WTC11 (cell line): ENCODE results near the gene TMEM52. TPM values are rescaled to one million over a fixed set of nuclear protein-coding genes. Genes with fewer than 3 reads are reported as not detected.

Source experiments
- ATAC-seq: fragments of 200-7000 bp; cut with Tn5 transposase; 2 replicates; pipeline ENCODE4 v1.10.0; 2021; ENCODE audit warnings: mild to moderate bottlenecking, moderate library complexity
- CTCF ChIA-PET: fragments of 300-600 bp; sonication (Branson Sonifier 250); formaldehyde crosslinking; loops from one replicate; lab custom pipeline; 2021; ENCODE audit warnings: antibody characterized with exemption; lab: Charles Lee
- POLR2A ChIA-PET: fragments of 350-600 bp; sonication (Branson Sonifier 250); formaldehyde crosslinking; loops from one replicate; lab custom pipeline; 2021; ENCODE audit warnings: antibody characterized with exemption; lab: Charles Lee
- DNase-seq: peaks from one replicate; pipeline ENCODE4 v3.0.0; 2021; ENCODE audit warnings: low spot score
- H3K27ac Mint-ChIP-seq: 2 replicates; pipeline ENCODE4 v1.8.0; 2021; ENCODE audit warnings: mixed read lengths
- H3K27me3 Mint-ChIP-seq: 2 replicates; pipeline ENCODE4 v1.8.0; 2021; ENCODE audit warnings: low read depth, mild to moderate bottlenecking, moderate library complexity, mixed read lengths
- H3K36me3 Mint-ChIP-seq: 2 replicates; pipeline ENCODE4 v1.8.0; 2021; ENCODE audit warnings: mixed read lengths
- H3K4me1 Mint-ChIP-seq: 2 replicates; pipeline ENCODE4 v1.8.0; 2022; ENCODE audit warnings: mixed read lengths
- H3K4me3 Mint-ChIP-seq: 2 replicates; pipeline ENCODE4 v1.8.0; 2021; ENCODE audit warnings: mild to moderate bottlenecking, moderate library complexity, mixed read lengths
- H3K9me3 Mint-ChIP-seq: 2 replicates; pipeline ENCODE4 v1.8.0; 2021; ENCODE audit warnings: mixed read lengths
- ATF6 ChIP-seq: sonication (generic); formaldehyde crosslinking; IDR thresholded peaks from 2 replicates; pipeline ENCODE4 v1.8.1; 2023; ENCODE audit warnings: mild to moderate bottlenecking, missing genetic modification reagents
- CREB1 ChIP-seq: sonication (generic); formaldehyde crosslinking; IDR thresholded peaks from 2 replicates; pipeline ENCODE4 v1.8.0; 2023; ENCODE audit warnings: mild to moderate bottlenecking, missing genetic modification reagents
- E2F5 ChIP-seq: sonication (generic); formaldehyde crosslinking; IDR thresholded peaks from 2 replicates; pipeline ENCODE4 v1.8.1; 2022; ENCODE audit warnings: mild to moderate bottlenecking, moderate library complexity, missing genetic modification reagents
- FOXJ3 ChIP-seq: sonication (generic); formaldehyde crosslinking; IDR thresholded peaks from 2 replicates; pipeline ENCODE4 v1.9.0; 2021; ENCODE audit warnings: missing genetic modification reagents, mild to moderate bottlenecking, borderline replicate concordance
- FOXP1 ChIP-seq: sonication (generic); formaldehyde crosslinking; IDR thresholded peaks from 2 replicates; pipeline ENCODE4 v1.8.0; 2022; ENCODE audit warnings: missing genetic modification reagents, mild to moderate bottlenecking, moderate library complexity, borderline replicate concordance
- GABPB1 ChIP-seq: sonication (generic); formaldehyde crosslinking; IDR thresholded peaks from 2 replicates; pipeline ENCODE4 v1.8.1; 2023; ENCODE audit warnings: mild to moderate bottlenecking, missing genetic modification reagents
- GRHL2 ChIP-seq: fragments of 250-450 bp; sonication (Bioruptor Pico); IDR thresholded peaks from 2 replicates; pipeline ENCODE4 v1.8.0; 2022; ENCODE audit warnings: mild to moderate bottlenecking, moderate library complexity; ENCODE audit not compliant: insufficient replicate concordance, severe bottlenecking
- GTF2I ChIP-seq: fragments of 250-450 bp; sonication (Bioruptor Pico); conservative IDR thresholded peaks from 2 replicates; pipeline ENCODE4 v1.4.0; 2021; ENCODE audit warnings: mild to moderate bottlenecking
- HMGXB4 ChIP-seq: sonication (generic); formaldehyde crosslinking; IDR thresholded peaks from 2 replicates; pipeline ENCODE4 v1.8.1; 2023; ENCODE audit warnings: mild to moderate bottlenecking, moderate library complexity, missing genetic modification reagents
- JUN ChIP-seq: sonication (generic); formaldehyde crosslinking; IDR thresholded peaks from 2 replicates; pipeline ENCODE4 v1.8.0; 2023; ENCODE audit warnings: mild to moderate bottlenecking, missing genetic modification reagents
- MXD4 ChIP-seq: fragments of 250-450 bp; sonication (Bioruptor Pico); IDR thresholded peaks from 2 replicates; pipeline ENCODE4 v1.8.0; 2021; ENCODE audit warnings: mild to moderate bottlenecking, moderate library complexity, borderline replicate concordance
- SMAD3 ChIP-seq: sonication (generic); formaldehyde crosslinking; IDR thresholded peaks from 2 replicates; pipeline ENCODE4 v1.8.0; 2022; ENCODE audit warnings: missing genetic modification reagents, mild to moderate bottlenecking, borderline replicate concordance
- SOX15 ChIP-seq: fragments of 250-450 bp; sonication (Bioruptor Pico); IDR thresholded peaks from 2 replicates; pipeline ENCODE4 v1.9.0; 2021; ENCODE audit warnings: mild to moderate bottlenecking
- SP1 ChIP-seq: sonication (generic); formaldehyde crosslinking; conservative IDR thresholded peaks from 2 replicates; pipeline ENCODE4 v1.8.1; 2022; ENCODE audit warnings: missing genetic modification reagents
- TP53 ChIP-seq: sonication (generic); formaldehyde crosslinking; IDR thresholded peaks from 2 replicates; pipeline ENCODE4 v1.8.1; 2023; ENCODE audit warnings: mild to moderate bottlenecking, missing genetic modification reagents
- ZNF138 ChIP-seq: sonication (generic); formaldehyde crosslinking; conservative IDR thresholded peaks from 2 replicates; pipeline ENCODE4 v1.8.1; 2022; ENCODE audit warnings: mild to moderate bottlenecking, moderate library complexity, missing genetic modification reagents
- ZNF317 ChIP-seq: sonication (generic); formaldehyde crosslinking; IDR thresholded peaks from 2 replicates; pipeline ENCODE4 v1.8.1; 2023; ENCODE audit warnings: low read depth, mild to moderate bottlenecking, moderate library complexity, missing genetic modification reagents, borderline replicate concordance
- ZNF396 ChIP-seq: fragments of 250-450 bp; sonication (Bioruptor Pico); IDR thresholded peaks from 2 replicates; pipeline ENCODE4 v1.8.0; 2021; ENCODE audit warnings: mild to moderate bottlenecking, moderate library complexity, borderline replicate concordance
- ZNF532 ChIP-seq: fragments of 250-450 bp; sonication (Bioruptor Pico); IDR thresholded peaks from 2 replicates; pipeline ENCODE4 v1.9.0; 2021; ENCODE audit warnings: mild to moderate bottlenecking, borderline replicate concordance
- ZNF671 ChIP-seq: fragments of 250-450 bp; sonication (Bioruptor Pico); IDR thresholded peaks from 2 replicates; pipeline ENCODE4 v1.8.0; 2021; ENCODE audit warnings: mild to moderate bottlenecking
- total RNA-seq: library from RNA; stranded (reverse); gene quantifications from 3 replicates; pipeline ENCODE4 v1.2.3, GENCODE V29; 2021
- TF ChIP-seq, protein P1 (sequence below): fragments of 250-450 bp; sonication (Bioruptor Pico); IDR thresholded peaks from 2 replicates; pipeline ENCODE4 v2.1.2; 2022; ENCODE audit warnings: mild to moderate bottlenecking, moderate library complexity
- TF ChIP-seq, protein P2 (sequence below): sonication (generic); formaldehyde crosslinking; IDR thresholded peaks from 2 replicates; pipeline ENCODE4 v1.8.1; 2022; ENCODE audit warnings: low read depth, missing genetic modification reagents, borderline replicate concordance
- TF ChIP-seq, protein P3 (sequence below): sonication (generic); formaldehyde crosslinking; IDR thresholded peaks from 2 replicates; pipeline ENCODE4 v1.8.1; 2022; ENCODE audit warnings: low read depth, mild to moderate bottlenecking, moderate library complexity, missing genetic modification reagents, borderline replicate concordance

The TMEM52 gene
- total RNA-seq, 1 experiment from 2014 or later, result 21.9 TPM

DNA sequence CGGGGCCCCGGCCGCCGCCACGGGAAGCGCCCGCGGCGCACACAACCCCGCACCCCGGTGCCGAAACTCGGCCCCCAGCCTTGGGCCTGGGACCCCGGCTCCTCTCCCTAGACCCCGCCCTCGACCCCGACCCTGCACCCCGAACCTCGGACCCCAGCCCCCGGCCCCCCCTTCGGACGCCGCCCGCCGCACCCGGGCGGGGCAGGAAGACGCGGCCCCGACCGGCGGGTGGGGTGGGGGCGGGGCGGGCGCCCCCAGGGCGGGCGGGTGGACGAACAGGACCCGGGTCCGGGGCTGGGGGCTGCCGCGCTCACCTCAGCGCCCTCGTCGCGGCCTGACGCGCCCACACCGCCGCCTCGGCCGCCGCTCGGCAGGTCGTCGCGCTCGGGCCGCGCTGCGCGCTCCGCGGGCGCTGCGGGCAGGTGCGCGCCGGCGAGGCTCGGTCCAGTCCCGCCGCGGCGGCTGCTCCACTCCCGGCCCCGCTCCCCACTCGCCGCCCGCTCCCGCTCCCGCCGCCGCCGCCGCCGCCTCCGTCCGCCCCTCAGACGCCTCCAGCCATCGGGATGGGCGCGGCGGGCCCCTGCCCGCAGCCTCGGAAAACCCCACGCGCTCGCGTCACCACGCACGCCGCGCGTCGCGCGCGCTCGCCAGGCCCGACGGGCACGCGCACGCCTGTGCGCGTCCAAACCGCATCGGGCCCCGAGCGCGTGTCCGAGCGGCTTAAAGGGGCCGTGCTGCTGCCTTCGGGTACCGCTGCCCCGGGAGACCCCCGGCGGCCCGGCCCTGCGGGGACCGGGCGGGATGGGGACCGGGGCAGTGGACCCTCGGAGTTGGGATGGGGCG is 28.4 kb downstream of the TMEM52 start, which contains the start of gene GNB1:
GNB1 (minus strand) TSS at position 582 of the 843 bp plus-strand sequence. CDS start 65,634 bp downstream, outside the sequence.
- no peaks in the 10 kb centered on the region; the same call in 1 of the 2 replicates for H3K27me3 Mint-ChIP-seq
- TF ChIP-seq GRHL2 (no peak), ZNF138 (CRISPR knock-in tag) (no peak), GTF2I (no peak), ZNF532 (CRISPR knock-in tag) (peak; percentile 70; the same call in 1 of the 2 replicates), SMAD3 (CRISPR knock-in tag) (no peak), SP1 (CRISPR knock-in tag) (0 out of 2 replicates have a peak, but pooled peaks have one; percentile 5), HMGXB4 (CRISPR knock-in tag) (peak; percentile 37; the same call in 1 of the 2 replicates), SOX15 (CRISPR knock-in tag) (no peak), E2F5 (CRISPR knock-in tag) (peak; percentile 70), JUN (CRISPR knock-in tag) (no peak), GABPB1 (CRISPR knock-in tag) (no peak), ZNF396 (CRISPR knock-in tag) (no peak), ATF6 (no peak), TP53 (no peak), FOXJ3 (CRISPR knock-in tag) (no peak), ZNF671 (CRISPR knock-in tag) (0 out of 2 replicates have a peak, but pooled peaks have one; percentile 58), MXD4 (no peak), FOXP1 (CRISPR knock-in tag) (no peak), ZNF317 (CRISPR knock-in tag) (no peak), CREB1 (no peak)
- TF ChIP-seq, protein P1, sequence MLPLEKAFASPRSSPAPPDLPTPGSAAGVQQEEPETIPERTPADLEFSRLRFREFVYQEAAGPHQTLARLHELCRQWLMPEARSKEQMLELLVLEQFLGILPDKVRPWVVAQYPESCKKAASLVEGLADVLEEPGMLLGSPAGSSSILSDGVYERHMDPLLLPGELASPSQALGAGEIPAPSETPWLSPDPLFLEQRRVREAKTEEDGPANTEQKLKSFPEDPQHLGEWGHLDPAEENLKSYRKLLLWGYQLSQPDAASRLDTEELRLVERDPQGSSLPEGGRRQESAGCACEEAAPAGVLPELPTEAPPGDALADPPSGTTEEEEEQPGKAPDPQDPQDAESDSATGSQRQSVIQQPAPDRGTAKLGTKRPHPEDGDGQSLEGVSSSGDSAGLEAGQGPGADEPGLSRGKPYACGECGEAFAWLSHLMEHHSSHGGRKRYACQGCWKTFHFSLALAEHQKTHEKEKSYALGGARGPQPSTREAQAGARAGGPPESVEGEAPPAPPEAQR, result peak; percentile 78; the same call in 1 of the 2 replicates
- TF ChIP-seq, protein P2, sequence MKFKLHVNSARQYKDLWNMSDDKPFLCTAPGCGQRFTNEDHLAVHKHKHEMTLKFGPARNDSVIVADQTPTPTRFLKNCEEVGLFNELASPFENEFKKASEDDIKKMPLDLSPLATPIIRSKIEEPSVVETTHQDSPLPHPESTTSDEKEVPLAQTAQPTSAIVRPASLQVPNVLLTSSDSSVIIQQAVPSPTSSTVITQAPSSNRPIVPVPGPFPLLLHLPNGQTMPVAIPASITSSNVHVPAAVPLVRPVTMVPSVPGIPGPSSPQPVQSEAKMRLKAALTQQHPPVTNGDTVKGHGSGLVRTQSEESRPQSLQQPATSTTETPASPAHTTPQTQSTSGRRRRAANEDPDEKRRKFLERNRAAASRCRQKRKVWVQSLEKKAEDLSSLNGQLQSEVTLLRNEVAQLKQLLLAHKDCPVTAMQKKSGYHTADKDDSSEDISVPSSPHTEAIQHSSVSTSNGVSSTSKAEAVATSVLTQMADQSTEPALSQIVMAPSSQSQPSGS (CRISPR knock-in tag), result no peak
- TF ChIP-seq, protein P3, sequence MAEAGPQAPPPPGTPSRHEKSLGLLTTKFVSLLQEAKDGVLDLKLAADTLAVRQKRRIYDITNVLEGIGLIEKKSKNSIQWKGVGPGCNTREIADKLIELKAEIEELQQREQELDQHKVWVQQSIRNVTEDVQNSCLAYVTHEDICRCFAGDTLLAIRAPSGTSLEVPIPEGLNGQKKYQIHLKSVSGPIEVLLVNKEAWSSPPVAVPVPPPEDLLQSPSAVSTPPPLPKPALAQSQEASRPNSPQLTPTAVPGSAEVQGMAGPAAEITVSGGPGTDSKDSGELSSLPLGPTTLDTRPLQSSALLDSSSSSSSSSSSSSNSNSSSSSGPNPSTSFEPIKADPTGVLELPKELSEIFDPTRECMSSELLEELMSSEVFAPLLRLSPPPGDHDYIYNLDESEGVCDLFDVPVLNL (CRISPR knock-in tag), result no peak

More for the DNA sequence above, 28.4 kb downstream of the TMEM52 start, which contains the start of gene GNB1:
- Mint-ChIP-seq H3K4me1 (peaks cover 50% of the 10 kb centered on the region), H3K27ac (peak within 1 kb of the TSS; percentile 79; the same call in 1 of the 2 replicates), H3K36me3 (peaks cover 8% of the 10 kb centered on the region), H3K4me3 (peak within 1 kb of the TSS; percentile 81), H3K9me3 (peaks cover 4% of the 10 kb centered on the region; the same call in 1 of the 2 replicates)
- ChIA-PET POLR2A (interaction anchor here (1.0 kb wide), 1 partner anchor 29 kb away, joined by 5 read pairs; the partner anchor contains the start of gene TMEM52), CTCF (interaction anchor here (1.0 to 2.0 kb wide), 3 partner anchors 15 to 155 kb away, joined by 6 to 13 read pairs (median 8); no protein-coding TSS in a partner anchor)
- ATAC-seq, result peak; percentile 58
- peak; percentile 73 for DNase-seq
